IPS-18c (cell line): ENCODE data around the gene CHST11.

ENCODE experiments used
- H3K4me3 ChIP-seq: 2 replicates; pipeline ENCODE4 v1.7.0; 2013; ENCODE audit warnings: low read depth, mild to moderate bottlenecking, low read length, moderate library complexity; ENCODE audit not compliant: insufficient read depth
- H3K9me3 ChIP-seq: one replicate; pipeline ENCODE4 v1.6.1; 2013; ENCODE audit warnings: mild to moderate bottlenecking, low read length, moderate library complexity; ENCODE audit not compliant: control insufficient read depth, insufficient read depth

CHST11 gene

DNA sequence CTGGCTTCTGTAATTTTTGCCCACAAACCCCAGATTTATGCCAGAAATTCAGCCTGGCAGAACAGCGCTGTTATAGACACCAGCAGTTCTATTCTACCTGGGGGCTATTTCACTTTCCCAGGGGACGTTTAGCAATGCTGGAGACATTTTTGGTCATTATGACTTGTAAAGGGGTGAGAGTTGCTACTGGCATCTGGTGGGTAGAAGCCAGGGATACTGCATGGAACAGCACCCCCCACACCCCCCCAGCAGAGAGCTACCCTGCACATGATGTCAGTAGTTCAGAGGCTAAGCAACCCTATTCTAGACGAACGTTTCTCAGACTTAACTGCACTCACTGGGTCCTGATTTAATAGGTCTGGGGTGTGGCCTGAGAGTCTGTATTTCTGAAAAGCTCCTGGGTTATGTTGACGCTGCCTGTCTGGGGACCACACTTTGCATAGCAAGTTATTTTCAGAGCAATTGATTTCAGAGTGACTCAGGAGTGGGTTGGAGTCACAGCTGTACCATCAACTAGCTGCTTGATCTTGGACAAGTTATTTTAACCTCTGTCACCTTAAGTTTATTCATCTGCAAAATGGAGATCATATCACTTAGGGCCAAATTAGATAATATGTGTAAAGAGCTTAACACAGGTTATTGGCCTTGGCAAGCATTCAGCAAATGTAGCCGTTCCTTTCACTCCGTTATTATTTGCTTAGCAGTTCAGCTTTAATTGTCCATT lies 48.5 kb downstream of the CHST11 start:
- H3K4me3 ChIP-seq, result no peak overlapping the region
- no peaks in the 10 kb centered on the region for H3K9me3 ChIP-seq

DNA sequence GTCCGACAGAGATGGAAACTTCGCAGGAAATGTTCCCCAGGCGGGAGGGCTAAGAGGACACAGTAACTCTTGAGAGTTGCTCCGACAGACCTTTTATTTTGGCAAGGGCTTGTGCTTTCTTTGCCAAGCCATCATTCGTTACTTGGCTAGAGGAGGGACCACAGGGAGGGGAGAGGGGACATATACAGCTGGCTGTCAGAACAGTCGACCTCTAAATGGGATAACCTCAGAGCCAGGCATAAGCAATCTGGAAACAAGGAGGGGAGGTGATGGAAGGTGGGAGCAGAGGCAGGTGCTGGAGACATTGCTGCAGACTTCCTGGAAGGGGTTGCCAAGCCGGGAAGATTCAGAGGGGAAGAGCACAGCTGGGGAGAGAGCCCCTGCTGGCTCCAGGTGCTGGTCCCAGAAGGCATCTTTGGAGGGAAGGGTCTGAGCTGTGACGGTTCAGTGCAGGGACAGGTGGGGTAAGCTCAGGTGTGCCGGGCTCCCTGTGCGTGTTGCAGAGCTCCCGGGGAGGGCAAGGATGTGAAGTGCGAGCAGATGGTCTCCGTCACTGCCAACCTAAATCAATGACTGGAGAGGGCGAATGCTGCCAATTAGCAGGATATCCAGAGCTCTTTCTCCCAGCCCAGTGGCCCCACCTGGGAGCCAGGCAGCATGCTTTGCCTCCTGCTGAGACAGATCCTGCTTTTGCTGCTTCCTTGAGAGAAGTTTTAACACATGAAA lies 50.1 kb downstream of the CHST11 start:
- no peak overlapping the region for H3K4me3 ChIP-seq
- H3K9me3 ChIP-seq, result no peaks in the 10 kb centered on the region

DNA sequence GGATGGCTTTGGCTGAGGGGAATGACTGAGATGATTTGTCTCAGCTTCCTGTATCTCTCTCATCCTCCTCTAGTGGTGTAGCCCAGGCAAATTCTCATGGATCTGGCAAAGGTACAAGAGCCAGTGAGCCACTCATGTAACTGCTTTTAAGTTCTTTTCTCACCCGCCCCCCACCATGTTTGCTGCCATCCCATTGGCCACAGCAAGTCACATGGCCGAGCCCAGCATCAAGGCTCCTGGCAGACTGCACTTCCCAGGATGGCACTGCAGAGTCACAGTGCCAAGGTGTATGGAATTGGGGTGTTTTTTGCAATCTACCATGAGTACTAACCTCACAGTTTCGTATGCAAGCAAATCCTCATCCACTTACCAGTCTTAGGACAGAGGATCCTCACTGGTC lies 50.9 kb downstream of the CHST11 start:
- no peaks in the 10 kb centered on the region for H3K9me3 ChIP-seq
- no peak overlapping the region for H3K4me3 ChIP-seq

DNA sequence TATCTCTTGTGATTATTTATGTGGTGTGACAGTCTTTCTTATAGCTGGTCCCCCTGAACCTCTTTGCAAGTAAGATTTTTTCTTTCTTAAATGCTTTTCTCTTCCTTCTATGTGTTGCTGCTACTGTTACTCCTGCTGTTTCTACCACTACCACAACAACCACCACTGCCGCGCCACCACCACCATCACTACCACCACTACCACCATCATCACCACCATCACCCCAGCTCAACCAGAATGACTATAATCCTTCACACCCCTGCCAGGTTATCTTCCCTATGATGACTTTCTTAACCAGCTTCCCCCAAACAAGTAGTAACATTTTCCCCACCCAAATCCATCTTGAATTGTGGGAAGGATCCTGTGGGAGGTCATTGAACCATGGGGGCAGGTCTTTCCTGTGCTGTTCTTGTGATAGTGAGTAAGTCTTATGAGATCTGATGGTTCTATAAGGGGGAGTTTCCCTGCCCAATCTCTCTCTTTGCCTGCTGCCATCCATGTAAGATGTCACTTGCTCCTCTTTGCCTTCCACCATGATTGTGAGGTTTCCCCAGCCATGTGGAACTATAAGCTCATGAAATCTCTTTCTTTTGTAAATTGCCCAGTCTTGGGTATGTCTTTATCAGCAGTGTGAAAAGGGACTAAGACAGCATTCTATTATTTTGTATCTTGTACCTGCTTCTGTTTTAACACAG lies 52.2 kb downstream of the CHST11 start:
- Histone ChIP-seq H3K9me3 (no peaks in the 10 kb centered on the region), H3K4me3 (no peak overlapping the region)

DNA sequence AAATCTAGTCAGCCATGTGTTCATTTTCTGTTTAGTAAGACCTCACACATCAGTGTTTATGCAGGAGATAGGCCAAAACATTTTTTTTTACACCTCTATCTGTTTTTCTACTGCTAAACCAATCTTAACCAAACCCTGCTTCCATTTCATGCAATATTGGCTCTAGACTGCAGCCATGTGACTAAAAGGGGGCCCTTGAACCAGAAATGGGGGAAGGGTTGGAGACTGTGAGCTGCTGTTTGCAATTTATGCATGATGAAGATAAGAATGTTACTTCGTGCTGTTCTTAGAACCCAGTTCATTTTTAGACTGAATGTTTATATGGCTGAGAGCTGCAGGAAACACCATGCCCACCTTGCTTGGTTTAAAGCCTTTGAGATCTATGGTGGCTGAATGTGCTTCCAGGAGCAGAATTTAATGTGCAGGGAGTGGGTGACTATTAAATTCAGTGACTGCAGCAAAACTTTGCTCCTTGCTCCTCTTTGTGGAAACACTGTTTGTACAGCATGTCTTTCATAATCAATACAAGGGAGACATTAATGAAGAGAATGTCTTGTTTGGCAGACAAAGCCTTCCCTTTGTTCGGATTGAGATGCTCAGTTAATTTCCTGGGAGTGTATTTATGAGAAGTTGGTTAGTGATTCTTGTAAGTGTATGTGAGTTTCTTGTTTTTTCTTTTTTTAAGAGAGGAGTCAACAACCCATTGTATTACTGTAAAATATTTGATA lies 53.6 kb downstream of the CHST11 start:
- H3K4me3 ChIP-seq, result no peak overlapping the region

DNA sequence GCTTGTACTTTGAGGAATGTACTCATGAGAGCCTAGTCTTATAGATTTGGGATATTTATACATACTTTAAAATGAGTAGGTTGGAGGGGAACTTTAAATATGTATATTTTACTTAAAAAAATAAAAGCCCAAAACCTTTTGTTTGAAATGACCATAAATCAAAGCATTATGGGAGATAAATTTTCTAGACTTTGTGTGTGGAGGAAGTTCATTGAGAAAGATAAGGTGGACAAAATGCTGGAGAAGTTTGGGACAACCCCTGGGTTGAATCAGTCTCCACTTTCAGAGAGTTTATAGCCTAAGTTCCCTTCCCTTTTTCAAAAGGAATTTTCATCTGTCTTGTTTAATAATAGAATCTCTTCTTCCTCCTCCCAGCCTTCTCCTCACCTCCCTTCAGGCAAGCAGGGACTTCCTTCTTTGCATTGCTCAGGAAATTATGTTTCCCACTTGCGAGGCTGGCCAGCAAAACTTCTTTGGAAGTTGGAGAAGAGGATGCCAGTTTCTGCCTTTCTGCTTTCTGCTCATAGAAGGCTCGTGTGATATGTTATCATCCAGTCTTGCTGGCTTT lies 54.2 kb downstream of the CHST11 start:
- H3K4me3 ChIP-seq, result no peak overlapping the region
- H3K9me3 ChIP-seq, result no peaks in the 10 kb centered on the region

More for the DNA sequence above, 53.6 kb downstream of the CHST11 start:
- H3K9me3 ChIP-seq, result no peaks in the 10 kb centered on the region

DNA sequence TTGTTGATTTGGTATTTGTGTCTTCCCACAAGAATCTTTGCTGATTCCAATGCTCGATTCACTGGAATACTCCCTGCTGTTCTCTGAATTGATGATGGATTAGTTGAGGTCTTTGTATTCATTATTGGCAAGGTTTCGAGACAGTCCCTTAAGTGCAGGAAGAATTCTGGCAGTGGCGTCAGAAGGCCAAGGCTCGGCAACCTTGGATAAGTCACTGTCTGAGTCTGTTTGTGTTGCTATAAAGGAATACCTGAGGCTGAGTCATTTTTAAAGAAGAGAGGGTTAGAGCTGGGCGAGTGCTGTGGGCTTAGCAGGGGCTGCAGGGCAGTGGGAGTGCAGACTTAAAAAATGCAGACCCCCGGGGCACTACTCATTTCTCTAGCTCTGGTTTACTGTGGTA lies 56.9 kb downstream of the CHST11 start:
- Histone ChIP-seq H3K4me3 (no peak overlapping the region), H3K9me3 (no peaks in the 10 kb centered on the region)

DNA sequence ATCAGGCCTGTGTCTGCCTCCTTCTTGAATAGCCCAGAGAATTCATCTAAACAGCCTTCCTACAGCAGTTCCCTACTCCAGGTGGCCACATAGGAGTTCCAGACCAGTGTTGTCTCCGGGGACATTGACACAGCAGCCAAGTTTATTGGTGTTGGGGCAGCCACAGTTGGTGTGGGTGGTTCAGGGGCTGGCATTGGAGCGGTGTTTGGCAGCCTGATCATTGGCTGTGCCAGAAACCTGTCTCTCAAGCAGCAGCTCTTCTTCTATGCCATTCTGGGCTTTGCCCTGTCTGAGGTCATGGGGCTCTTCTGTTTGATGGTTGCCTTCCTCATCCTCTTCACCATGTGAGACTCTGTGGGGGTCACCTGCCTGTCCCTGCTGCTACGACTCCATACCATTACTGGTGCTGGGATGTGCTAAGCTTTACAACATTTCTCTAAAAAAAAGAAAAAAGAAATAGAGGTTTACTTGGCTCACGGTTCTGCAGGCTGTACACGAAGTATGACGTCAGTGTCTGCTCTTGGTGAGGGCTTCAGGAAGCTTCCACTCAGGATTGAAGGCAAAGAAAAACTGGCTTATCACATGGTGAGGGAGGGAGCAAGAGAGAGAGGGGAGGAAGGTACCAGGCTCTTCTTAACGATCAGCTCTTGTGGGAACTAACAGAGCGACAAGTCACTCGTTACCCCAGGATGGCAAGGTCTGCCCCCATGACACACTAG lies 57.5 kb downstream of the CHST11 start:
- Histone ChIP-seq H3K9me3 (no peaks in the 10 kb centered on the region), H3K4me3 (no peak overlapping the region)

DNA sequence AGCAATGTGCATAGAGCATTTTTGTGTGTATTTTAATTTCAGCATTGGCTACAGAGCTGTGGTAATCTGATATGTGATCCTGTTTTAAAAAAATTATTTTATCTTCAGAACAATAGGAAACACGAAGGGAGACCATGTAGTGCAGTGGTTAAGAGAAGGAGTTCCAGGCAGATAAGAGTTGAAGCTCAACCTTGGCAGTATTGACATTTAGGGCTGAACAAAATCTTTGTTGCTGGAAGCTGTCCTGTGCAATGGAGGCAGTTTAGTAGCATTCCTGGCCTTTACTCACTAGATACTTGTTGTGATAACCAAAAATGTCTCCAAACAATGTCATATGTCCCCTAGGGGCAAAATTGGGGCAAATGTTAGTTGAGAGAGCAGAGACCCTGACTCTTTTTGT lies 59.2 kb downstream of the CHST11 start:
- H3K9me3 ChIP-seq, result no peaks in the 10 kb centered on the region

DNA sequence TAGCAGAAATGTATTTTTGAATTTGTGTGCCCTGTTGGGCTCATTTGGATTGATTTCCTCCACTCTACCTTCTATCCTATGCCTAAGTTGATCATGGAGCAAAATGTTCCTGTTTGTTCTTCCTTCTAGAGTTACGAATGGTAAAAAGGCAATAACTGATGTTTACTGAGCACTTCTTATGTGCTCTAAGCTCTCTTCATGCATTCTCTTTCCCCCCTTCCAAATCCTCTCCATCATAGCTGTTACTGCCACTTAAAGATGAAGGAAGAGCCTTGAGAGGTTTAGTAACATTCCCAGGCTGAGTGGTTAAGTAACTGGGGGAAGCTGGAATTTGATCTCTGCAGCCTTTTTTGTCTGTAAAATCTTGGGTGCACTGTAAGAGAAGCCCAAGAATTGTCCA lies 60.1 kb downstream of the CHST11 start:
- Histone ChIP-seq H3K9me3 (no peaks in the 10 kb centered on the region), H3K4me3 (no peak overlapping the region)

More for the DNA sequence above, 59.2 kb downstream of the CHST11 start:
- H3K4me3 ChIP-seq, result no peak overlapping the region

DNA sequence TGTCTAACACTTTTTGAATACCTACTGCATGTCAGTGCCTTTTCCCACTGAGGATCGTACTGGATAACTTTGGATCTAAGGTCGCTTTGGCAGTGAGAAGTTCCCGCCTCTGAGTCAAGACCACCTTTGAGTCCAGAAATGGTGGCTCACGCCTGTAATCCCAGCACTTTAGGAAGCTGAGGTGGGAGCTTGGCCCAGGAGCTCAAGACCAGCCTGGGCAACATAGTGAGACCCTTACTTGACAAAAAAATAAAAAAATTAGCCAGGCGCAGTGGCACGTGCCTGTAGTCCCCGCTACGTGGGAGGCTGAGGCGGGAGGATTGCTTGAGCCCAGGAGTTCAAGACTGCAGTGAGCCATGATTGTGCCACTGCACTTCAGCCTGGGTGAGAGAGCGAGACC lies 61.1 kb downstream of the CHST11 start:
- no peaks in the 10 kb centered on the region for H3K9me3 ChIP-seq
- H3K4me3 ChIP-seq, result no peak overlapping the region

DNA sequence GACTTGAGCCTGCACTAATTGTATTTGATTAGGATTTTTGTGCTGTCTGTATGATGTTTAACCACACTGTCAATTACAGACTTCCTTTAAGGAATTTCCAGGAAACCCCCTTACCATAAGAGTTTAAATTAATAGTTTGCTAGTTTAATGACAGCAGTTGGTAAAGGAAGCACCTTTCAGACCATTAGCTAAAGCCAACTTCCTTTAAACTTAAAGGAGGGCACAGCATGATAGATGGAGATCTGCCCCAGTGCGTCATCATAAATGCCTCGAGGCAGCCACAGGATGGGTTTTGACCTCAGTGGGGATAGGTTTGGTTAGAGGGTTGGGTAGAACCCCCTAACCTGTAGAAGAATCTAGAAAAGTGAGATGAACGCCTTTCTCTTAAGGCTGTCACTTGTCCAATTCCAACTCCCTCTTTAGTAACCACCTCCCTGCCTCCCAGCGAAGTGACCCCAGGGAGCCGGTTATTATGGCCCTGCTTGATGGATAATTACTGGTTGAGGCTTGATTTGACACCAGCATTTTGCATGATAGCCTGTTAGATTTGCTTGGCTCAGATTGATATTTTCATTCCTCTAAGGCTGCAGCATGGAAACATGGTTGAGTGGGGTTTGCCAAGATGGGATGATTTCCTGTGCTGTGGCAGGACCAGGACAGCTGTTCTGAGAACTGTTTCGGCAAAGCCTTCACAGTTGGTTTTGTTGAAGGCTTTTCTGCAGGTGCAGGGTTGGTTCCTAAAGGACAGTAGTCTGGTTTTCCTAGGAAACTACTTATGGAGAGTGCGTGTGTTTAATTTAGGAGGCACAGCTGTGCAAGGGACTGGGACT lies 62.7 kb downstream of the CHST11 start:
- no peaks in the 10 kb centered on the region for H3K9me3 ChIP-seq
- no peak overlapping the region for H3K4me3 ChIP-seq

DNA sequence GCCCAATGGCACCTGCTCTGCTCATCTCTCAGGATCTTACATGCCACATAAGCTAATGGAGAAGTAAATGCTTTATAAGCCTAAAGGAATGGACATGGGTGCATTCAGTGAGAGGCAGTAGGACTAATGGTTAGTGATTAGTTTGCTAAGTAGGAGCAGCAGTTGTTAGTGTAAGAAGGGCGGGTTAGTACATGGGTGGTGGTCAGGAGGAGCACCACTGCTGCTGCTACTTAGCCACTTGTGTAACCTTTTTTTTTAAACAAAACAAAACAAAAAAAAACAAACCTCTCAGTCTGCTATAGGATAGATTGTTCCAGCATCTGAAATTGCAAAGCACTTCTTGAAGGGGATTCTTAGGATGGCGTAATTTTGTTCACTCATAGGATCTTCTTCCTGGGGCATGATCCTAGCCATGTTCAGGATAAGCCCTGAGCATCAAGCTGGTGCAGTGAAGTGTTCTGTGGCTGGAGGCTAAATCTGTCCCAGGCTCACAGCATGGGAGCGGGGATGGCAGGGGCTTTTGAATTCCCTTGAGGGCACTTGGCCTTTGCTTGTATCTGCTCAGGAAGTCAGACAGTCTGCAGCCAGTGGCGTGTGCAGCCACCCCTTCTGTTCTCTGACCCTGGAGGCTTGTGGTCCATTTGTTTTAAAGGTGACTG lies 63.6 kb downstream of the CHST11 start:
- H3K4me3 ChIP-seq, result no peak overlapping the region
- H3K9me3 ChIP-seq, result no peaks in the 10 kb centered on the region

DNA sequence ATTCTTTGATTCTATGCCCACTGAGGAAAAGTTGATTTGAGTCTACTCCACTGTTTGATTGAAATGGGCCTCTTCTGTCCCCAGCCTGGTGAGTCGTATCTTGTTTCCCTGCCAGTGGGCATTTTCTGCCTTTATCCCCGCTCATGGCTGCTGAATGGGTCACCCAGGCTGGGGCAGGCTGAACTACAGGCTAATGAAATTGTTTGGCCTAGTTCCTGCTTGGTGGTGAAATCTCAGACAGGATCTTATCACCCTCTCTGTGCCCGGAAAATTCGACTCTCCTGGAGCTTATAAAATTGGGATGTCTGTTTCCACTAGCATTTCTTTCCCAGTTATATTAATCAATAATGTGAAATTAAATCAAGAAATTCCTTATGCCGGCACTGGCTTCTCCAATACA lies 65.0 kb downstream of the CHST11 start:
- Histone ChIP-seq H3K4me3 (no peak overlapping the region), H3K9me3 (no peaks in the 10 kb centered on the region)

DNA sequence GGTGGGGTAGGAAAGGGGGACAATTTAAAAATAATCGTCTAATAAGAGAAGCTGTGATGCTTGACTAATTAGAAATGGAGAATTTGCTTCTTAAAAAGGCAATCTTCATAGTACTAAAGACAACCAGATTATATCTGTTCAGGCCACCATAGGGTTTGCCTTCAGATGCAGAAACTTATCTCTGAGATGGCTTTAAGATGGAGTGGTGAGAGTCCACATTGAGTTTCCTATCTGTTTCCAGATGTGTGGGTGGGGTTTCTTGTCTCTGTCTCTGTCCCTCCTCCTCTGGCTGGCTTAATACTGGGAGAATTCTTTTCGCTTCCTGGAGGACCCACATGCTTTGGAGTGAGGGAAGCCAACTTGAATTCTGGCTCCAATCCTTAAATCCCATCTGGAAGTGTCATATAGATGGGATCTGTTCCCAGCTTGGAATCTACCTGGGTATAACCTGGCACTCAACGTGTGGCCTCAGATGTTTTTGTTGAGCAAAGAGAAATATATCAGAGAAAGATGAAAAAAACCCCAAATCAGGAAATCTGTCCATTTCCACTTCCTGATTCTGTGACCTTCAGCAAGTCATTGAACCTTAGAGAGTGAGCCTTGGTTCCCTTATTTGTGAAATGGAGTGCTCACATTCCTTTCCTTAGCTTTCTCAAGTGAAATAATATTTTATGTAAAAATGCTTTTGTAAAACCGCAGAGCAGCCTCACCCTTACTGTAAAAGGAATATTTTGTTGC lies 66.4 kb downstream of the CHST11 start:
- Histone ChIP-seq H3K9me3 (no peaks in the 10 kb centered on the region), H3K4me3 (no peak overlapping the region)
